Small intestine (tissue), 7 donors: ENCODE data around the gene MYO9B. TPM values are rescaled to one million over a fixed set of nuclear protein-coding genes. Genes with fewer than 3 reads are reported as not detected.
A peak's percentile ranks its signal among the peaks of the same experiment; 100 is the strongest.

Experiments used
- DNase-seq, 2 donors: peaks; one replicate each; pipeline versions ENCODE4 v3.0.0 to v3.0.0-alpha.2; 2013
- FAIRE-seq: peaks from 2 replicates; lab custom pipeline; 2012; peaks lifted over from hg19 to GRCh38; lab: Jason Lieb, UNC
- H3K27ac ChIP-seq, 3 donors: one replicate each; pipeline ENCODE4 v1.5.1; 2013; ENCODE audit warnings: low read length in 2 of 3, mild to moderate bottlenecking in 2 of 3, control low read depth in 1 of 3, inconsistent platforms in 1 of 3, low read depth in 1 of 3, moderate library complexity in 1 of 3
- H3K27me3 ChIP-seq, 3 donors: one replicate each; pipeline ENCODE4 v1.6.1; 2013; ENCODE audit warnings: low read length in 3 of 3, inconsistent platforms in 1 of 3; ENCODE audit not compliant: control insufficient read depth in 3 of 3, insufficient read depth in 3 of 3
- H3K36me3 ChIP-seq, 3 donors: one replicate each; pipeline ENCODE4 v1.6.1; 2013; ENCODE audit warnings: low read length in 3 of 3, inconsistent platforms in 1 of 3, low read depth in 1 of 3, mild to moderate bottlenecking in 1 of 3, moderate library complexity in 1 of 3; ENCODE audit not compliant: control insufficient read depth in 3 of 3, insufficient read depth in 2 of 3
- H3K4me1 ChIP-seq, 3 donors: one replicate each; pipeline ENCODE4 v1.6.1; 2013; ENCODE audit warnings: low read length in 2 of 3, inconsistent platforms in 1 of 3, low read depth in 1 of 3, mild to moderate bottlenecking in 1 of 3, moderate library complexity in 1 of 3; ENCODE audit not compliant: control insufficient read depth in 3 of 3, insufficient read depth in 2 of 3
- H3K4me3 ChIP-seq, 3 donors: one replicate each; pipeline ENCODE4 v1.5.1; 2013; ENCODE audit warnings: low read length in 3 of 3, control low read depth in 1 of 3, inconsistent platforms in 1 of 3, low read depth in 1 of 3, mild to moderate bottlenecking in 1 of 3, moderate library complexity in 1 of 3
- H3K9me3 ChIP-seq, 2 donors: one replicate each; pipeline ENCODE4 v1.6.1; 2013; ENCODE audit warnings: low read depth in 1 of 2, low read length in 1 of 2; ENCODE audit not compliant: control insufficient read depth in 2 of 2, insufficient read depth in 1 of 2
- WGBS, 3 donors: extraction: QIAGEN DNeasy Blood & Tissue Kit; methylation state at CpG; one replicate each; pipeline ENCODE4 v1.1.7; 2013; 5-methylcytosine and 5-hydroxymethylcytosine counted together
- polyA plus RNA-seq, 4 donors: library from polyadenylated mRNA; stranded (reverse) in 3 of 4; unstranded in 1 of 4; fragments of 200-250 nt in 3 of 4; fragments of 120-200 nt in 1 of 4; gene quantifications; one replicate each; pipeline versions ENCODE4 v1.2.1 to v1.2.3, GENCODE V29; 2013
- donor health status: healthy with polysubstance abuse.
- donor health status: control.
- donor health status: control.
- donor health status: Bipolar disorder and iron deficiency.
- donor health status: healthy.

Gene MYO9B
- polyA plus RNA-seq, 4 donors, result 31.6 to 62.1 (median 47.9) TPM

DNA sequence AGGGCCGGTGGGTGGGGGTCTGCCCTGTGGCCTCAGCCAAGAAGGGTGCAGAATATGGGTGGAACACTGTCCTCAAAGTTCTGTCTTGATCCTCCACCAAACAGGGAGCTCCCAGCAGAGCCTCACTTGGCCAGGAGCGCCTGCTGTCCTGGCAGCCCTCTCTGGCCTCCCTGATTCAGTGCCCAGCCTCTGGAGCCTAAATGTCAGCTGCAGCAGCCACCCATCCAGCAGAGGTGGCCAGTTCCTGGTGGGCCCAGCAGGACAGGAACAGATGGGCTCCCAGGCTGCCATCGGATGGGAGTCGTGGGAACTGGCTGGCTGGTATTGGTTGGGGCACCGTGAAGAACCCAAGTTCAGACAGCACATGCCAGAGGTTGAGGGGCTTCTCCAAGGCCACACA is 137.8 kb downstream of the MYO9B start:
- Histone ChIP-seq H3K27me3 (no peaks in the 10 kb centered on the region), H3K4me3 (no peak overlapping the region), H3K36me3 (peaks cover 8 to 68% (median 19%) of the 10 kb centered on the region in 3 donors), H3K9me3 (no peaks in the 10 kb centered on the region), H3K27ac (no peak overlapping the region), H3K4me1 (peaks cover 0 to 11% (median 0%) of the 10 kb centered on the region in 3 donors)
- DNase-seq (no peak), FAIRE-seq (no peak)
- 86 to 95% (median 89%) methylated on average over 5 of the region's 5 CpGs for WGBS, 3 donors

DNA sequence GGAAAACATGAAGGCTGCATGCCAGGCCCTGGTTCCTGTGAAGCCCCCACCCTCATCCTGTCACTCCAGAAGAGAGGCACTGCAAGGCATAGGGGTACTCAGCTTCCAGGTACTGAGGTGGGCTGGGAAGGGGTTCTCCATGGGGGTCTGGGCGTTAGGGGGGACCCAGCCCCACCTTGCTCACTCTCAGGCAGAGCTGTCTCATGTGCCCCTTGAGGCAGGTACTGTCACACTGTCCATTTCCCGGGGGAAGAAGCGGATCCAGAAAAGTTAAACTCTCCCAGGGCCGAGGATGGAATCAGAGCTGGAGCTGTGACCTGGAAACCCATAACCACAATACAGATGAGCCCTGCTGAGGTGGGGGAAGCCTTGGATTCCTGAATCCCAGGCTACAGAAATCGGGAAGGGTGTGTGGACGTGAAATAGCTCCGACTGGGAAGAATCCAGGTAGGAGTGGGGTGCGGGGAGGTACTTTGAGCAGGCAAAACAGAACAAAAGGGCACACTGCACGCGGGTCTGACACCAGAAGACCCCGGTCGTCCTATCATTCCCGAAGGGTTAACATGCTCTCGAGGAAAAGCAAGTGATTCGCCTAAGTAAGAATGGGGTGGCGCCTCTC is 139.0 kb downstream of the MYO9B start:
- H3K36me3 ChIP-seq, result peaks cover 4 to 63% (median 11%) of the 10 kb centered on the region in 3 donors
- 27 to 30% (median 27%) methylated on average over 16 of the region's 16 CpGs for WGBS, 3 donors
- no peak for FAIRE-seq

DNA sequence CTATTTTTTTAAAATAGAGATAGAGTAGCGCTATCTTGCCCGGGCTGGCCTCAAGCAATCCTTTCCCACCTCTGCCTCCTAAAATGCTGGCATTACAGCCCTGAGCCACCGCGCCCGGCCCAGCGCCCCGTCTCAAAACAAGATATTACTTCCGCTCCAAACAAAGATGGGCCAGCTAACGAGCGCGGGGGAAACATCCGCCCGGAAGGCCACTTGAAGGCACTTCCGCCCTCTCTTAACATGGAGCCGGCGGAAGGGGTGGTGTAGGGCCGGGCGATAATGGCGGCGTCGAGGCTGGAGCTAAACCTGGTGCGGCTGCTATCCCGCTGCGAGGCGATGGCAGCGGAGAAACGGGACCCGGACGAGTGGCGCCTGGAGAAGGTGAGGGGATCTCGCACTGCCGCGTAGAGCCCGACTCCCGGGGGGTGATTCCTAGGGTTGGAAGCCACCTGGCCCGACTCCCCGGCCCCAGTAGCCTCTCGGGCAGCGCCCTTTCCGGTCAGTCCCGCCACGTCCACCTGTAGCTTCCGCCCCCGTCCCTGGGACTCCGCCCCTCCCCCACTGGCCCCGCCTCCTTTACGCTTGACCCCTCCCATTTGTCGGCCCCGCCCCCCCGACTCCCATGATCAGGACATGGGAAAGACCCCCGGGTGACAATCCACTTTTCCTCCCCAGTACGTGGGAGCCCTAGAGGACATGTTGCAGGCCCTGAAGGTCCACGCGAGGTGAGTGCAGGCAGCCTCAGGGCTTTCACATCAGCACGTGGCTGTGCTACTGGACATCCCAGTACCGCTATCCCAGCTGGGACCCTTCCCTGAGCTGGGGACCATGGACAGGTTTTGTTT is 139.8 kb downstream of the MYO9B start, which contains the start of gene USE1:
Gene USE1 (plus strand): TSS at position 231 of the 845 bp plus-strand sequence. CDS start 49 bp downstream, at position 280.
- Histone ChIP-seq H3K36me3 (peaks cover 4 to 58% (median 11%) of the 10 kb centered on the region in 3 donors), H3K27me3 (no peaks in the 10 kb centered on the region), H3K4me1 (peaks cover 0 to 14% (median 0%) of the 10 kb centered on the region in 3 donors), H3K27ac (peak within 1 kb of the TSS; percentile 91 to 98 (median 95)), H3K4me3 (peak within 1 kb of the TSS; percentile 56 to 90 (median 75)), H3K9me3 (no peaks in the 10 kb centered on the region)
- peak; percentile 94 to 98 for DNase-seq
- WGBS, 3 donors, result 3% methylated on average over 48 to 56 of the region's 56 CpGs
- no peak for FAIRE-seq

More for the DNA sequence above, 139.0 kb downstream of the MYO9B start:
- peak overlapping the region; percentile 91 to 98 (median 95) for H3K27ac ChIP-seq
- no peak for DNase-seq
- H3K27me3 ChIP-seq, result no peaks in the 10 kb centered on the region
- H3K4me3 ChIP-seq, result peak overlapping the region in 2 of 3 donors; percentile 75 to 90
- peaks cover 0 to 11% (median 0%) of the 10 kb centered on the region in 3 donors for H3K4me1 ChIP-seq
- no peaks in the 10 kb centered on the region for H3K9me3 ChIP-seq

DNA sequence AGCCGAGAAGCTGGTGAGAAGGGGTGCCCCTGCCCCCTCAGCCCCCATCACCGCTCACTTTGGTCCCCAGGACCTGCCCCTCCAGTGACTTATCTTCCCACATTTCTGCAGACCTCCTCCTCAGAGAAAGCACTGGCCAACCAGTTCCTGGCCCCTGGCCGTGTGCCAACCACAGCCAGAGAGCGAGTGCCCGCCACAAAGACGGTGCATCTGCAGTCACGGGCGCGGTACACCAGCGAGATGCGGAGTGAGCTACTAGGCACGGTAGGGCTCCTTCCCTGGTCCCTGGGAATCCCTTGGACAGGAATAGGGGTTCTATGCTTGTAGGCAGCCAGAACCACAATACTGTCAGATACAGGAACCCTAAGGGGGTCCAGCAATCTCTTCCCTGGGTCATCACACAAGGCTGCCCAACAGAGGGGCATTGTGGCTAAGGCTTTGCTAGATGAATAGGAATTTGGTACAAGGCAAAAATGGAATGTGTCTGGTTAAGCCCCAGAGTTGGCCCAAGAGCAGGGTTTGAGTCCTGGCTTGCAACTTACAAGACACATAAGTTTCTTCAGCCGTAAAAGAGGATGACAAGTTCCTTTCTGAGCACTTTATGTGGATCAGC is 140.6 kb downstream of the MYO9B start:
- H3K4me1 ChIP-seq, result peaks cover 0 to 18% (median 0%) of the 10 kb centered on the region in 3 donors
- no peaks in the 10 kb centered on the region for H3K9me3 ChIP-seq
- WGBS, 3 donors, result 79 to 83% (median 79%) methylated on average over 13 of the region's 13 CpGs
- H3K27me3 ChIP-seq, result no peaks in the 10 kb centered on the region
- H3K36me3 ChIP-seq, result peaks cover 2 to 52% (median 11%) of the 10 kb centered on the region in 3 donors
- no peak for DNase-seq
- H3K4me3 ChIP-seq, result peak overlapping the region in 1 of 3 donors; percentile 90
- no peak overlapping the region for H3K27ac ChIP-seq
- FAIRE-seq, result no peak

DNA sequence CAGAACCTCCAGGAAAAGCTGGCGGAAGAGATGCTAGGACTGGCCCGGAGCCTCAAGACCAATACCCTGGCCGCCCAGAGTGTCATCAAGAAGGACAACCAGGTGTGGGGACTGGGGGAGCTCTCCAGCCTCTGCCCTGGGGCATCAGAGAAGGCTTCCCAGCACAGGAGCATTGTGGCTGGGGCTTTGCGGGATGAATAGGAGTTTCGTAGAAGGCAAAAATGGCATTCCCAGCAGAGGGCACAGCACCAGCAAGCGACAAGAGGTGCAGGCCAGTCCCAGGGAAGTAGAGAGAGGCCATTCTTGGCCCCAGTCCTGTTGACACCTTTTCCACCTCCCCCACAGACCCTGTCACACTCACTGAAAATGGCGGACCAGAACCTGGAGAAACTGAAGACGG is 143.7 kb downstream of the MYO9B start:
- 98 to 99% (median 99%) methylated on average over 8 of the region's 8 CpGs for WGBS, 3 donors
- DNase-seq (no peak), FAIRE-seq (no peak)
- Histone ChIP-seq H3K27me3 (no peaks in the 10 kb centered on the region), H3K4me1 (peaks cover 0 to 17% (median 0%) of the 10 kb centered on the region in 3 donors), H3K27ac (no peak overlapping the region), H3K4me3 (no peak overlapping the region), H3K36me3 (peaks cover 0 to 33% (median 0%) of the 10 kb centered on the region in 3 donors), H3K9me3 (no peaks in the 10 kb centered on the region)

DNA sequence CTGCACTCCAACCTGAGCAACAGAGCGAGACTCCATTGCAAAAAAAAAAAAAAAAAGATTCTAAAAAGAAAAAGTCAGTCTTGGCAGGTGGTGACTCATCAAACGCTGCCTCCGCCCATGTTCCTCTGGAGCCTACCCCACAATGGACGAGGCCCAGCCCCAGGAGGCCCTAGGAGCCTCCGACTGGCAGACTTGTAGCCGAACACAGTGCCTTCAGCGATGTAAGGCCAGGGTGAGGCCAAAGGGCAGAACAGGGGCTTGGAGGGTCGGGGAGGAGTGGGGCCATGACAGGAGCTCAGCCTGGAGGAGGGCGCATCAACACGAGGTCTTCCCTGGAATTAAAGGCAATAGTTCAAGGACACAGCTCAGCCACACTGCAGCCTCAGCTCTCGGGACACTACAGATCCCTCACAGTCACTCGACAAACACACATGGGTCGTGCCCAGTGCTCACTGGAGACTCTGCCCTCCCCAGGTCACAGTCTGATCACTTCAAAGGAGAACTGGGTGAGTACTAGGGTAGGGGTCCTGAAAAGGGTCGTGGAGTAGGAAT is 144.7 kb downstream of the MYO9B start:
- Histone ChIP-seq H3K9me3 (no peaks in the 10 kb centered on the region), H3K4me1 (peaks cover 0 to 12% (median 0%) of the 10 kb centered on the region in 3 donors), H3K27me3 (no peaks in the 10 kb centered on the region), H3K36me3 (peaks cover 0 to 33% (median 0%) of the 10 kb centered on the region in 3 donors), H3K4me3 (no peak overlapping the region), H3K27ac (peak overlapping the region in 1 of 3 donors; percentile 7)
- 12 to 40% (median 28%) methylated on average over 14 of the region's 14 CpGs for WGBS, 3 donors
- FAIRE-seq (no peak), DNase-seq (peak; percentile 67 to 70)

DNA sequence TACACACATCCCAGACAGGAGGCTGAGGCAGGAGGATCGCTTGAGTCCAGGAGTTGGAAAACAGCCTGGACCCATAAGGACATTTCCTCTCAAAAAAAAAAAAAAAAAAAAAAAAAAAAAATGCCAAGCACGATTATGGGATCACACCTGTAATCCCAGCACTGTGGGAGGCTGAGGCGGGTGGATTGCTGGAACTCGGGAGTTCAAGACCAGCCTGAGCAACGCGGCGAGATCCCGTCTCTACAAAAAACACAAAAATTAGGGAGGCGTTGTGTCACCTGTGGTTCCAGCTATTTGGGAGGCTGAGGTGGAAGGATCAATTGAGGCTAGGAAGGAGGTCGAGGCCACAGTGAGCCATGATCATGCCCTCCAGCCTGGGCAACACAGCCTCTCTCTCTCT is 149.5 kb downstream of the MYO9B start:
- WGBS, 3 donors, result 68 to 88% (median 72%) methylated on average over 10 of the region's 10 CpGs
- no peaks in the 10 kb centered on the region for H3K27me3 ChIP-seq
- peaks cover 0 to 22% (median 3%) of the 10 kb centered on the region in 3 donors for H3K4me1 ChIP-seq
- DNase-seq (no peak), FAIRE-seq (no peak)
- no peak overlapping the region for H3K27ac ChIP-seq
- H3K9me3 ChIP-seq, result no peaks in the 10 kb centered on the region
- H3K36me3 ChIP-seq, result peaks cover 0 to 25% (median 3%) of the 10 kb centered on the region in 3 donors
- H3K4me3 ChIP-seq, result no peak overlapping the region
